Nephron progenitor cell (in vitro differentiated cells): Measurements from ENCODE around the gene MAP7D2.
A peak's percentile ranks its signal among the peaks of the same experiment; 100 is the strongest.

Experiments
- DNase-seq: peaks from one replicate; pipeline ENCODE4 v3.0.0; 2021
- H3K27ac Mint-ChIP-seq: 2 replicates; pipeline ENCODE4 v1.8.0; 2021; ENCODE audit warnings: mild to moderate bottlenecking, moderate library complexity, mixed read lengths
- H3K27me3 Mint-ChIP-seq: 2 replicates; pipeline ENCODE4 v1.8.0; 2021; ENCODE audit warnings: mild to moderate bottlenecking, low read depth, mixed read lengths; ENCODE audit not compliant: poor library complexity
- H3K36me3 Mint-ChIP-seq: 2 replicates; pipeline ENCODE4 v1.8.0; 2021; ENCODE audit warnings: low read depth, mixed read lengths
- H3K4me1 Mint-ChIP-seq: 2 replicates; pipeline ENCODE4 v1.8.0; 2021; ENCODE audit warnings: mixed read lengths
- H3K4me3 Mint-ChIP-seq: 2 replicates; pipeline ENCODE4 v1.8.0; 2021; ENCODE audit warnings: mild to moderate bottlenecking, moderate library complexity, mixed read lengths
- H3K9me3 Mint-ChIP-seq: 2 replicates; pipeline ENCODE4 v1.8.0; 2021; ENCODE audit warnings: mild to moderate bottlenecking, moderate library complexity, mixed read lengths
- CTCF ChIP-seq: fragments of 200-600 bp; sonication (generic); IDR thresholded peaks from 2 replicates; pipeline ENCODE4 v1.5.0; 2021; ENCODE audit warnings: antibody characterized with exemption

The MAP7D2 gene

GRCh38 chrX:20011608-20012007 lies 105.1 kb downstream of the MAP7D2 start:
- no peak for TF ChIP-seq CTCF
- no peak overlapping the region for H3K4me3 Mint-ChIP-seq
- no peak overlapping the region for H3K27ac Mint-ChIP-seq
- H3K27me3 Mint-ChIP-seq, result peaks cover 7% of the 10 kb centered on the region
- peaks cover 70% of the 10 kb centered on the region for H3K9me3 Mint-ChIP-seq
- no peak for DNase-seq
- H3K36me3 Mint-ChIP-seq, result peaks cover 26% of the 10 kb centered on the region
- no peaks in the 10 kb centered on the region for H3K4me1 Mint-ChIP-seq

- no peak for DNase-seq
- TF ChIP-seq CTCF, result no peak
- Mint-ChIP-seq H3K9me3 (peaks cover 53% of the 10 kb centered on the region), H3K27ac (no peak overlapping the region), H3K4me1 (no peaks in the 10 kb centered on the region), H3K27me3 (peaks cover 7% of the 10 kb centered on the region), H3K4me3 (no peak overlapping the region), H3K36me3 (peaks cover under 1% of the 10 kb centered on the region)
Observed at GRCh38 chrX:20007962-20008622, 108.6 kb downstream of the MAP7D2 start.

- H3K27me3 Mint-ChIP-seq, result peaks cover 7% of the 10 kb centered on the region
- H3K27ac Mint-ChIP-seq, result no peak overlapping the region
- no peak for TF ChIP-seq CTCF
- no peak for DNase-seq
- no peaks in the 10 kb centered on the region for H3K36me3 Mint-ChIP-seq
- H3K4me1 Mint-ChIP-seq, result no peaks in the 10 kb centered on the region
- peaks cover 43% of the 10 kb centered on the region for H3K9me3 Mint-ChIP-seq
- H3K4me3 Mint-ChIP-seq, result no peak overlapping the region
Observed at GRCh38 chrX:20005883-20006282, 110.8 kb downstream of the MAP7D2 start.

- Mint-ChIP-seq H3K4me3 (no peak overlapping the region), H3K27me3 (peaks cover 5% of the 10 kb centered on the region), H3K4me1 (no peaks in the 10 kb centered on the region), H3K27ac (no peak overlapping the region), H3K36me3 (no peaks in the 10 kb centered on the region), H3K9me3 (peaks cover 45% of the 10 kb centered on the region)
- DNase-seq, result peak; percentile 6
- TF ChIP-seq CTCF, result no peak
Observed at GRCh38 chrX:20001588-20001987, 115.1 kb downstream of the MAP7D2 start.

- Mint-ChIP-seq H3K36me3 (peaks cover 14% of the 10 kb centered on the region), H3K27ac (no peak overlapping the region), H3K27me3 (peaks cover 6% of the 10 kb centered on the region), H3K4me1 (peaks cover 8% of the 10 kb centered on the region), H3K4me3 (peak overlapping the region; percentile 74), H3K9me3 (peaks cover 48% of the 10 kb centered on the region)
- DNase-seq, result no peak
- no peak for TF ChIP-seq CTCF
Observed at GRCh38 chrX:19991350-19991718, 125.4 kb downstream of the MAP7D2 start.
